Rectal smooth muscle tissue (tissue), 1 donor: ENCODE data around the gene SCGB3A1.
A peak's percentile ranks its signal among the peaks of the same experiment; 100 is the strongest.

ENCODE experiments used
- H3K27ac ChIP-seq: one replicate; pipeline ENCODE4 v1.7.0; 2013; ENCODE audit warnings: low read depth, low read length, inconsistent platforms
- H3K27me3 ChIP-seq: one replicate; pipeline ENCODE4 v1.7.0; 2013; ENCODE audit warnings: low read length; ENCODE audit not compliant: control insufficient read depth, insufficient read depth
- H3K36me3 ChIP-seq: one replicate; pipeline ENCODE4 v1.7.0; 2013; ENCODE audit warnings: low read length; ENCODE audit not compliant: control insufficient read depth, insufficient read depth
- H3K4me1 ChIP-seq: one replicate; pipeline ENCODE4 v1.7.0; 2013; ENCODE audit warnings: low read length; ENCODE audit not compliant: control insufficient read depth, insufficient read depth
- H3K4me3 ChIP-seq: one replicate; pipeline ENCODE4 v1.7.0; 2013; ENCODE audit warnings: low read length
- H3K9ac ChIP-seq: one replicate; pipeline ENCODE4 v1.7.0; 2013; ENCODE audit warnings: low read length

Gene SCGB3A1

GRCh38 chr5:180591311-180591887 lies at the start of gene SCGB3A1:
Gene SCGB3A1 (minus strand): TSS chr5:180591499. CDS start chr5:180591462, 37 bp downstream.
- H3K36me3 ChIP-seq: no peaks in the 10 kb centered on the region
- H3K4me1 ChIP-seq: no peaks in the 10 kb centered on the region
- H3K27ac ChIP-seq: no peak within 1 kb of the TSS
- no peak within 1 kb of the TSS for H3K9ac ChIP-seq
- peak within 1 kb of the TSS; percentile 8 for H3K4me3 ChIP-seq
- peaks cover 24% of the 10 kb centered on the region for H3K27me3 ChIP-seq

- no peak overlapping the region for H3K9ac ChIP-seq
- H3K27me3 ChIP-seq: peaks cover 3% of the 10 kb centered on the region
- no peak overlapping the region for H3K27ac ChIP-seq
- no peaks in the 10 kb centered on the region for H3K36me3 ChIP-seq
- H3K4me3 ChIP-seq: no peak overlapping the region
- no peaks in the 10 kb centered on the region for H3K4me1 ChIP-seq
Observed at GRCh38 chr5:180640611-180640860, 49.2 kb upstream of the SCGB3A1 start.

GRCh38 chr5:180639741-180640610 lies 48.7 kb upstream of the SCGB3A1 start:
- Histone ChIP-seq H3K27me3 (peaks cover 3% of the 10 kb centered on the region), H3K27ac (no peak overlapping the region), H3K9ac (no peak overlapping the region), H3K36me3 (no peaks in the 10 kb centered on the region), H3K4me1 (no peaks in the 10 kb centered on the region), H3K4me3 (no peak overlapping the region)

GRCh38 chr5:180639287-180639686 lies 48.0 kb upstream of the SCGB3A1 start:
- H3K27ac ChIP-seq: no peak overlapping the region
- H3K4me1 ChIP-seq: no peaks in the 10 kb centered on the region
- peaks cover 2% of the 10 kb centered on the region for H3K27me3 ChIP-seq
- no peaks in the 10 kb centered on the region for H3K36me3 ChIP-seq
- H3K9ac ChIP-seq: no peak overlapping the region
- H3K4me3 ChIP-seq: no peak overlapping the region

- no peaks in the 10 kb centered on the region for H3K27me3 ChIP-seq
- no peaks in the 10 kb centered on the region for H3K4me1 ChIP-seq
- H3K9ac ChIP-seq: no peak overlapping the region
- no peak overlapping the region for H3K4me3 ChIP-seq
- H3K36me3 ChIP-seq: no peaks in the 10 kb centered on the region
- no peak overlapping the region for H3K27ac ChIP-seq
Observed at GRCh38 chr5:180637962-180638680, 46.8 kb upstream of the SCGB3A1 start.

- H3K4me3 ChIP-seq: no peak overlapping the region
- no peaks in the 10 kb centered on the region for H3K4me1 ChIP-seq
- H3K27ac ChIP-seq: no peak overlapping the region
- H3K27me3 ChIP-seq: no peaks in the 10 kb centered on the region
- H3K9ac ChIP-seq: no peak overlapping the region
- H3K36me3 ChIP-seq: no peaks in the 10 kb centered on the region
Observed at GRCh38 chr5:180636403-180637075, 45.2 kb upstream of the SCGB3A1 start.

- Histone ChIP-seq H3K9ac (no peak overlapping the region), H3K36me3 (no peaks in the 10 kb centered on the region), H3K27ac (no peak overlapping the region), H3K4me1 (no peaks in the 10 kb centered on the region), H3K27me3 (no peaks in the 10 kb centered on the region), H3K4me3 (no peak overlapping the region)
Observed at GRCh38 chr5:180636016-180636402, 44.7 kb upstream of the SCGB3A1 start.

GRCh38 chr5:180633283-180634177 lies 42.2 kb upstream of the SCGB3A1 start:
- no peak overlapping the region for H3K27ac ChIP-seq
- no peaks in the 10 kb centered on the region for H3K4me1 ChIP-seq
- no peak overlapping the region for H3K4me3 ChIP-seq
- no peaks in the 10 kb centered on the region for H3K36me3 ChIP-seq
- no peaks in the 10 kb centered on the region for H3K27me3 ChIP-seq
- H3K9ac ChIP-seq: no peak overlapping the region

DNA sequence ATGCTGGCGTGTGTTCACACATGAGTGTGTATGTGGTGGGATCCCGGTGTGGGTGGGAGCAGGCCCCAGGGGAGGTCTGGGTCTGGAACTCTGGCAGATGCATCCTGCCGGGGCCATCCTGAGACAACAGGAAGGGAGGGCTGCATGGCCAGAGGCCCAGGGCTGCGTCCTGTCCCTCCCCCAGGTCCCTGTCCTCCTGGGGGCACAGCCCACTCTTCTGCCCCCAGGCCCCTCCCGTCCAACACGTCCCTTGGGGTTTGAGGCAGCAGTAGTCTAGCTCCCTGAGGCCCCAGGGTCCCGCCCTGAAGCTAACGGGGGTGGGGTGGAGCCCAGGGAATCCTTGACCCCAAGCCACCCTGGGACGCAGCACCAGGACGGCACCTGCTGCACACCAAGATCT lies 41.5 kb upstream of the SCGB3A1 start:
- no peaks in the 10 kb centered on the region for H3K4me1 ChIP-seq
- no peaks in the 10 kb centered on the region for H3K36me3 ChIP-seq
- no peak overlapping the region for H3K9ac ChIP-seq
- H3K4me3 ChIP-seq: no peak overlapping the region
- H3K27ac ChIP-seq: no peak overlapping the region
- no peaks in the 10 kb centered on the region for H3K27me3 ChIP-seq

- Histone ChIP-seq H3K36me3 (no peaks in the 10 kb centered on the region), H3K4me3 (no peak overlapping the region), H3K27me3 (no peaks in the 10 kb centered on the region), H3K9ac (no peak overlapping the region), H3K27ac (no peak overlapping the region), H3K4me1 (no peaks in the 10 kb centered on the region)
Observed at GRCh38 chr5:180631549-180632383, 40.5 kb upstream of the SCGB3A1 start.

- Histone ChIP-seq H3K27ac (no peak overlapping the region), H3K4me3 (no peak overlapping the region), H3K9ac (no peak overlapping the region), H3K4me1 (no peaks in the 10 kb centered on the region), H3K36me3 (no peaks in the 10 kb centered on the region), H3K27me3 (no peaks in the 10 kb centered on the region)
Observed at GRCh38 chr5:180630426-180630825, 39.1 kb upstream of the SCGB3A1 start.
